Esophagus squamous epithelium (tissue), 5 donors: ENCODE results near the gene ELL2. TPM values are rescaled to one million over a fixed set of nuclear protein-coding genes. Genes with fewer than 3 reads are reported as not detected.

Experiments
- DNase-seq: peaks from one replicate; lab custom pipeline; 2025; lab: John Stamatoyannopoulos, UW
- H3K27ac ChIP-seq, 4 donors: fragments of 200-600 bp; sonication (generic); one replicate each; pipeline ENCODE4 v1.5.1; 2016 to 2019; ENCODE audit warnings: mild to moderate bottlenecking in 1 of 4
- H3K27me3 ChIP-seq, 4 donors: fragments of 200-600 bp; sonication (generic); 1 replicate in 3 of 4; 2 replicates in 1 of 4; pipeline versions ENCODE4 v1.5.1 to v1.6.0; 2017 to 2021; ENCODE audit warnings: antibody characterized with exemption in 1 of 4
- H3K36me3 ChIP-seq, 3 donors: fragments of 200-600 bp; sonication (generic); one replicate each; pipeline ENCODE4 v1.5.1; 2016 to 2019
- H3K4me1 ChIP-seq, 3 donors: fragments of 200-600 bp; sonication (generic); one replicate each; pipeline ENCODE4 v1.5.1; 2017 to 2019
- H3K4me3 ChIP-seq, 4 donors: fragments of 200-600 bp; sonication (generic); 1 replicate in 3 of 4; 2 replicates in 1 of 4; pipeline ENCODE4 v1.5.1; 2016 to 2019; ENCODE audit warnings: mild to moderate bottlenecking in 2 of 4, moderate library complexity in 1 of 4
- H3K9me3 ChIP-seq, 3 donors: fragments of 200-600 bp; sonication (generic); one replicate each; pipeline ENCODE4 v1.5.1; 2016 to 2019
- POLR2A ChIP-seq, 4 donors: fragments of 450-650 bp; IDR thresholded peaks; one replicate each; pipeline ENCODE4 v1.6.1; 2017; ENCODE audit warnings: antibody characterized with exemption in 4 of 4, mild to moderate bottlenecking in 4 of 4, moderate library complexity in 3 of 4
- WGBS, 2 donors: methylation state at CpG; one replicate each; pipeline ENCODE4 v1.1.5; 2018; 5-methylcytosine and 5-hydroxymethylcytosine counted together
- intact Hi-C: fragments of 100-400 bp; cut with DNase I; formaldehyde crosslinking; loops from one replicate; pipeline ENCODE4 v1.15.0; 2022
- total RNA-seq, 4 donors: library from RNA; depleted of rRNA; stranded (reverse); fragments of >200 nt; gene quantifications; one replicate each; pipeline ENCODE4 v1.1.0, GENCODE V29; 2016
- TF ChIP-seq, protein P1 (sequence below), 6 experiments: fragments of 450-650 bp in 4 of 6; fragments of 200-600 bp in 2 of 6; sonication (generic) in 2 of 6; IDR thresholded peaks; one replicate each; pipeline ENCODE4 v1.5.1; 2016 to 2019; ENCODE audit warnings: antibody characterized with exemption in 6 of 6, mild to moderate bottlenecking in 4 of 6, moderate library complexity in 4 of 6
- donor health status: DM: yes; HTN: yes; CAD: no.

The ELL2 gene
- total RNA-seq, 4 donors from 2014 or later = 74.9 to 124 (median 121) TPM

DNA sequence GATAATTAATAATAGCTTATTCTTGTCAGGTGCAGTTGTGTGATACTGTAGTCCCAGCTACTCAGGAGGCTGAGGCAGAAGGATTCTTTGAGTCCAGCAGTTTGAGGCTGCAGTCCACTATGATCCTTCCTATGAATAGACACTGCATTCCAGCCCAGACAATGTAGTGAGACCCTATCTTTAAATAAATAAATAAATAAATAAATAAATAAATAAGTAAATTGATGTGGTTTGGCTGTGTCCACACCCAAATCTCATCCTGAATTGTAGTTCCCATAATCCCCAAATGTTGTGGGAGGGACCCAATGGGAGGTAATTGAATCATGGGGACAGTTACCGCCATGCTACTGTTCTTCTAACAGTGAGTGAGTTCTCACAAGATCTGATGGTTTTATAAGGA lies 5.6 kb upstream of the ELL2 start:
- 83 to 100% methylated on average over 1 of the region's 1 CpG for WGBS, 2 donors
- intact Hi-C loops = no loop called here

DNA sequence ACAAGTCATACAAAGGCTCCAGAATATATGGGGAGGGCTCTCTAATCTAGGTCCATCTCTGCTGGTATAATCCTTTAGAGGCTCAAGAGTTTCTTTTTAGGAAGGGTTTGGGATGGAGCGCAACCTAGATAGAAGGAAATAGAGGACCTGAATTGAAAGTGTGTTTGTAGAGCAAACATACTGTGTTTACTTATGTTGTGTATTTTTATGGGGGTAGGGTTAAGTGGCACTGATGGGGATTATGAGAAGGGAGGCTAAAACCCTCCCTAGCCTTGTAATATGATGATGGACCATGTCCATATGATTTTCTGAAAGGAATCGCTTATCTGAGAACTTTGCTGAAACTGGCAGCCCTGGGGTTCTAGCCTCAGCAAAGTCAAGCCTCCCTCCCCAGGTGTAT lies 4.4 kb upstream of the ELL2 start:
- H3K4me1 ChIP-seq = peaks cover 0 to 36% (median 4%) of the 10 kb centered on the region in 3 donors
- no peak overlapping the region for H3K27ac ChIP-seq
- DNase-seq = no peak
- H3K9me3 ChIP-seq = no peaks in the 10 kb centered on the region
- intact Hi-C loops = no loop called here
- no peaks in the 10 kb centered on the region for H3K36me3 ChIP-seq
- H3K4me3 ChIP-seq = no peak overlapping the region
- no peak for TF ChIP-seq POLR2A (IDR thresholded peaks at IDR 0.05)
- TF ChIP-seq, protein P1, sequence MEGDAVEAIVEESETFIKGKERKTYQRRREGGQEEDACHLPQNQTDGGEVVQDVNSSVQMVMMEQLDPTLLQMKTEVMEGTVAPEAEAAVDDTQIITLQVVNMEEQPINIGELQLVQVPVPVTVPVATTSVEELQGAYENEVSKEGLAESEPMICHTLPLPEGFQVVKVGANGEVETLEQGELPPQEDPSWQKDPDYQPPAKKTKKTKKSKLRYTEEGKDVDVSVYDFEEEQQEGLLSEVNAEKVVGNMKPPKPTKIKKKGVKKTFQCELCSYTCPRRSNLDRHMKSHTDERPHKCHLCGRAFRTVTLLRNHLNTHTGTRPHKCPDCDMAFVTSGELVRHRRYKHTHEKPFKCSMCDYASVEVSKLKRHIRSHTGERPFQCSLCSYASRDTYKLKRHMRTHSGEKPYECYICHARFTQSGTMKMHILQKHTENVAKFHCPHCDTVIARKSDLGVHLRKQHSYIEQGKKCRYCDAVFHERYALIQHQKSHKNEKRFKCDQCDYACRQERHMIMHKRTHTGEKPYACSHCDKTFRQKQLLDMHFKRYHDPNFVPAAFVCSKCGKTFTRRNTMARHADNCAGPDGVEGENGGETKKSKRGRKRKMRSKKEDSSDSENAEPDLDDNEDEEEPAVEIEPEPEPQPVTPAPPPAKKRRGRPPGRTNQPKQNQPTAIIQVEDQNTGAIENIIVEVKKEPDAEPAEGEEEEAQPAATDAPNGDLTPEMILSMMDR (IDR thresholded peaks at IDR 0.05) = no peak
- WGBS, 2 donors = 91% methylated on average over 2 of the region's 2 CpGs
- no peaks in the 10 kb centered on the region for H3K27me3 ChIP-seq

More for the DNA sequence above, 5.6 kb upstream of the ELL2 start:
- no peaks in the 10 kb centered on the region for H3K9me3 ChIP-seq
- no peaks in the 10 kb centered on the region for H3K36me3 ChIP-seq
- no peak for DNase-seq
- no peak overlapping the region for H3K4me3 ChIP-seq
- no peaks in the 10 kb centered on the region for H3K27me3 ChIP-seq
- TF ChIP-seq, protein P1 (IDR thresholded peaks at IDR 0.05) = no peak
- no peak for TF ChIP-seq POLR2A (IDR thresholded peaks at IDR 0.05)
- no peak overlapping the region for H3K27ac ChIP-seq
- peaks cover 0 to 33% (median 4%) of the 10 kb centered on the region in 3 donors for H3K4me1 ChIP-seq

DNA sequence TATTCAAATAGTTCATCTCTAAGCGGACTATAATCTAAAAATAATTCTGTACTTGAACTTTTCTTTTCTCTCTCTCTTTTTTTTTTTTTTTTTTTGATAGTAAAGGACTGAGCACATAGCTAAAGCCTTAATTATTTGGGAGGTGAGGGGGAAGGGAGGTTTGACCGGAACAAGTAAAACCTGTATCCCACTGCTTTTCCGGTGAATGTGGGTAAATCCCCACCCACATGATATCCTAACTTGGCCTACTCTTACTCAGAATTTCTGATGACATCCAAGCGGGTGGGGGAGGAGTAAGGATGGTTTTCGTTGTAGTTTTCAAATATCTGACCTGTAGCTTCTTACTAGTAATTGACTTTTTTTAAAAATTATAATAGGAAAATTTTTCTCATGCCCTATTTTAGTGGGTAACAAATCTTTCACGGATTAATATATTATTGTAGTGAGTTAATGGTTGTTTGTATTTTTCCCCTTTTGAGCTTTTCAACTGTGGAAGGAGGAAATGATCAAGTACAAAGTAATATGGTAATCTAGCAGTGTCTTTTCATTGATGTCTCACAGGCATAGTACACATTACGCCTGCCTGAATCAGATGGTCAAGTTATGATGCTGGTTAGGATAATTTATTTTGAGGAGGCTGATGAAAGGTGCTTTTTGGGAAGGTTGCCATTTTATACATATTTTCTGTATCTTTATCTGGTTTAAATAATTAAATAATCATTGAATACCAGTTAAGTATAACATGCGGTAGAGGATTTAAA lies 2.2 kb upstream of the ELL2 start:
- 57 to 59% methylated on average over 8 of the region's 8 CpGs for WGBS, 2 donors
- no peak for TF ChIP-seq POLR2A (IDR thresholded peaks at IDR 0.05)
- TF ChIP-seq, protein P1 (IDR thresholded peaks at IDR 0.05) = no peak
- Histone ChIP-seq H3K36me3 (no peaks in the 10 kb centered on the region), H3K9me3 (no peaks in the 10 kb centered on the region), H3K4me3 (no peak overlapping the region), H3K4me1 (peaks cover 4 to 43% (median 8%) of the 10 kb centered on the region in 3 donors), H3K27me3 (no peaks in the 10 kb centered on the region), H3K27ac (peak overlapping the region in 2 of 4 donors; percentile 98)
- no peak for DNase-seq
- intact Hi-C loops = loop anchor here (5.0 kb wide), 1 partner anchor 373 kb away; no protein-coding TSS in a partner anchor

DNA sequence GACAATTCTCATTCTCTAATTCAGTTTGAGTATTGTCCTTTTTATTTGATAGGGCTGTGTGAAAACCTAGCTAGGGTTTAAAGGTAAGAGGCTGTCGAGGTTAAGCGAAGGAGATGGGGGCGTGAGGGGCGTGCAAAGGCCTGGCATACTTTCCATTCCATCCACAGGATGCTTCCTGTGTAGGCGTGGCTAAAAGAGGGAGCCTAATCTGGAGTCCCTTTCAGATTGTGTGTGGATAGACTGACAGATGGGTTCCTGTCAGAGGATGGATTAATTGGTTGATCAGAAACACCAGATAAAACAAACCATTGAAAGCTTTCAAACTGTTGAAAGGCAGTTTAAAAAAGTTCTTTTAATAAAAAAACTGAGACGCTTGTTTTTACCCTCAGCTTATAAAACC lies 1.1 kb upstream of the ELL2 start:
- Histone ChIP-seq H3K27ac (peak overlapping the region; percentile 98 to 100 (median 99)), H3K4me1 (peaks cover 13 to 54% (median 17%) of the 10 kb centered on the region in 3 donors), H3K9me3 (no peaks in the 10 kb centered on the region), H3K27me3 (no peaks in the 10 kb centered on the region), H3K36me3 (no peaks in the 10 kb centered on the region), H3K4me3 (peak overlapping the region in 2 of 4 donors; percentile 81 to 99)
- 56 to 59% methylated on average over 6 of the region's 6 CpGs for WGBS, 2 donors
- intact Hi-C loops = loop anchor here (5.0 kb wide), 1 partner anchor 375 kb away; no protein-coding TSS in a partner anchor
- no peak for TF ChIP-seq POLR2A (IDR thresholded peaks at IDR 0.05)
- TF ChIP-seq, protein P1 (IDR thresholded peaks at IDR 0.05) = no peak
- DNase-seq = no peak

DNA sequence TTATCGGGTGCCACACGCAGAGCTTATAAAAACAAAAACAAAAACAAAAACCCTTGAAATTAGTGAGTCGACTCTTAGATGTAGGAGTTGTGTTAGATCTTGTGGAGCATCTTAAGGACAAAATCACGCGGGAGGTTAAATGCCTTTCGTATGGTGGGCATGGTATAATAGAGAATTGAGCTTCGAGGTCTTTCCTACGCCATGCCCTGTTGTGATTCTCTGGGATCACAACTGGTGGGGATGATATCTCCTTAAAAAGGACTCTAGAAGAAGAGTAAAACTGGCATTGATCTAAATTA lies 773 bp upstream of the ELL2 start:
- Histone ChIP-seq H3K9me3 (no peaks in the 10 kb centered on the region), H3K36me3 (no peaks in the 10 kb centered on the region), H3K27ac (peak overlapping the region; percentile 98 to 100 (median 99)), H3K4me3 (peak overlapping the region; percentile 58 to 99 (median 89)), H3K4me1 (peaks cover 16 to 57% (median 19%) of the 10 kb centered on the region in 3 donors), H3K27me3 (no peaks in the 10 kb centered on the region)
- no peak for TF ChIP-seq POLR2A (IDR thresholded peaks at IDR 0.05)
- TF ChIP-seq, protein P1 (IDR thresholded peaks at IDR 0.05) = no peak
- intact Hi-C loops = loop anchor here (5.0 kb wide), 1 partner anchor 375 kb away; no protein-coding TSS in a partner anchor
- WGBS, 2 donors = 52 to 53% methylated on average over 8 of the region's 8 CpGs
- DNase-seq = no peak
